Central memory CD8-positive, alpha-beta T cell (primary cell): ENCODE data around the gene TEX28.
"Not testable (repeated sequence)": the region's sequence is repeated elsewhere in the genome, so short reads cannot be mapped to it uniquely, and the experiment has no call there.

Experiments used
- ATAC-seq: fragments of 150-1000 bp; cut with Tn5 transposase; replicated peaks from 2 replicates; pipeline ENCODE4 v1.10.0; 2022; ENCODE audit warnings: mild to moderate bottlenecking, moderate FRiP score, moderate number of reproducible peaks; ENCODE audit not compliant: poor library complexity, severe bottlenecking; ENCODE audit errors: extremely low read depth
- DNase-seq, 2 donors: peaks; one replicate each; pipeline ENCODE4 v3.0.0; 2021; ENCODE audit warnings: low spot score in 2 of 2
- H3K27ac Mint-ChIP-seq: one replicate; pipeline ENCODE4 v1.8.0; 2022; ENCODE audit warnings: low read depth, mild to moderate bottlenecking, moderate library complexity, mixed read lengths
- H3K27me3 Mint-ChIP-seq: one replicate; pipeline ENCODE4 v1.8.0; 2022; ENCODE audit warnings: mixed read lengths
- H3K36me3 Mint-ChIP-seq: one replicate; pipeline ENCODE4 v1.8.0; 2022; ENCODE audit warnings: mild to moderate bottlenecking, moderate library complexity, mixed read lengths; ENCODE audit not compliant: insufficient read depth
- H3K4me1 Mint-ChIP-seq: one replicate; pipeline ENCODE4 v1.8.0; 2022; ENCODE audit warnings: mixed read lengths
- H3K4me3 Mint-ChIP-seq: one replicate; pipeline ENCODE4 v1.8.0; 2022; ENCODE audit warnings: mild to moderate bottlenecking, moderate library complexity, mixed read lengths
- H3K9me3 Mint-ChIP-seq: one replicate; pipeline ENCODE4 v1.8.0; 2022; ENCODE audit warnings: mixed read lengths

TEX28 gene

DNA sequence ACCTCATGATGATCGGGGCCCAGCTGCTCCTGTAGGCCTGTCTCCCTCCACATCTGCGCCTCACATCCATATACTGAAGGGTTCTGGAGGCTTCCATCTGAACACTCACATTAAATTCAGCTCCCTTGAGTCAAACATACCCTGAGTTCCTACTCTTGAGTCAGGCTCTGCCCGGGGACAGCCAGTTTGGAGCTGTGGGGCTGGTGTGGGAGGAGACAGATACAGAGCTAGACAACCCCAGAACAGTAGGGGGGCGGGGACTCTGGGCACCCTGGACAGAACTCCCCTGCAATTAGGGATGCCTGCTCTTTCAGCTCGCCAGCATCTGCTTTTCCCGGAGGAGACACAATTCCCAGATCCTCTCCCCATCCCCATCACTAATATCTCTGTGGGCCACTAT is 31.9 kb downstream of the TEX28 start:
- H3K27ac Mint-ChIP-seq, ATAC-seq, H3K4me3 Mint-ChIP-seq, DNase-seq, H3K9me3 Mint-ChIP-seq, H3K36me3 Mint-ChIP-seq, H3K4me1 Mint-ChIP-seq, H3K27me3 Mint-ChIP-seq: not testable (repeated sequence)

GRCh38 chrX:154258711-154259110 is 36.2 kb downstream of the TEX28 start:
- H3K27me3 Mint-ChIP-seq, H3K36me3 Mint-ChIP-seq, H3K4me1 Mint-ChIP-seq, H3K9me3 Mint-ChIP-seq, DNase-seq, H3K27ac Mint-ChIP-seq, H3K4me3 Mint-ChIP-seq: not testable (repeated sequence)
- ATAC-seq = peak; percentile 43

GRCh38 chrX:154257282-154257681 is 37.6 kb downstream of the TEX28 start, which contains the start of gene OPN1MW3:
Gene OPN1MW3 (plus strand): TSS chrX:154257582. CDS start chrX:154257620, 38 bp downstream.
- H3K27me3 Mint-ChIP-seq, H3K4me3 Mint-ChIP-seq, H3K36me3 Mint-ChIP-seq, H3K27ac Mint-ChIP-seq, DNase-seq, H3K9me3 Mint-ChIP-seq, ATAC-seq, H3K4me1 Mint-ChIP-seq: not testable (repeated sequence)

- H3K27ac Mint-ChIP-seq = peak overlapping the region; percentile 71
- H3K9me3 Mint-ChIP-seq, H3K36me3 Mint-ChIP-seq, H3K27me3 Mint-ChIP-seq, H3K4me1 Mint-ChIP-seq, DNase-seq, H3K4me3 Mint-ChIP-seq: not testable (repeated sequence)
- peak; percentile 6 for ATAC-seq
These were observed 46.8 kb downstream of the TEX28 start for GRCh38 chrX:154248076-154248475.

- peak overlapping the region; percentile 71 for H3K27ac Mint-ChIP-seq
- not testable (repeated sequence) for H3K36me3 Mint-ChIP-seq, H3K9me3 Mint-ChIP-seq, H3K4me3 Mint-ChIP-seq, H3K27me3 Mint-ChIP-seq, H3K4me1 Mint-ChIP-seq, DNase-seq
- ATAC-seq = peak; percentile 95
These were observed 47.4 kb downstream of the TEX28 start for GRCh38 chrX:154247377-154248045.

DNA sequence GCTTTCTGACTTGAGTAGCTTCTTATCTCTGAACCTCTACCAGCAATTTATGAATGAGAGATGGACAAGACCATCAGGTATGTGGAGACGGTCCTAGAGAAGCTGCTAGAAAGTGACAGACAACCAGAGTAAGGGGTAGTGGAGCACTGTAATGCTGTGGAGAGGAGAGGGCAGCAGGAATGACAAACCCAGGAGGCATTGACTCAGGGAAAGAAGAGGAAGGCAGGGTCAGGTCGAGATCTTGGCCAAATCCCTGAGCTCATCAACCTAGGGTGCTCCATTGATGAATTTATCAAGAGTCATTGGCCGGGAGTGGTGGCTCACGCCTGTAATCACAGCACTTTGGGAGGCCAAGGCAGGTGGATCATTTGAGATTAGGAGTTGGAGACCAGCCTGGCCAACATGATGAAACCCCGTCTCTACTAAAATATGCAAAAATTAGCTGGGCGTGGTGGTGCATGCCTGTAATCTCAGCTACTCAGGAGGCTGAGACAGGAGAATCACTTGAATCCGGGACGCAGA is 54.9 kb downstream of the TEX28 start:
- peaks cover 11% of the 10 kb centered on the region for H3K4me1 Mint-ChIP-seq
- peak overlapping the region; percentile 74 for H3K27ac Mint-ChIP-seq
- H3K4me3 Mint-ChIP-seq, DNase-seq, ATAC-seq, H3K36me3 Mint-ChIP-seq, H3K27me3 Mint-ChIP-seq, H3K9me3 Mint-ChIP-seq: not testable (repeated sequence)

- not testable (repeated sequence) for H3K27me3 Mint-ChIP-seq, H3K36me3 Mint-ChIP-seq, H3K9me3 Mint-ChIP-seq, DNase-seq, H3K4me3 Mint-ChIP-seq, H3K27ac Mint-ChIP-seq, ATAC-seq
- H3K4me1 Mint-ChIP-seq = peaks cover 11% of the 10 kb centered on the region
These were observed 55.9 kb downstream of the TEX28 start for GRCh38 chrX:154238939-154239559.

GRCh38 chrX:154233620-154234019 is 61.3 kb downstream of the TEX28 start:
- not testable (repeated sequence) for H3K4me3 Mint-ChIP-seq, H3K27ac Mint-ChIP-seq, DNase-seq, ATAC-seq, H3K9me3 Mint-ChIP-seq, H3K4me1 Mint-ChIP-seq, H3K27me3 Mint-ChIP-seq, H3K36me3 Mint-ChIP-seq

GRCh38 chrX:154231443-154231842 is 63.5 kb downstream of the TEX28 start:
- not testable (repeated sequence) for H3K9me3 Mint-ChIP-seq, ATAC-seq, H3K4me1 Mint-ChIP-seq, H3K4me3 Mint-ChIP-seq, H3K36me3 Mint-ChIP-seq, H3K27me3 Mint-ChIP-seq, H3K27ac Mint-ChIP-seq, DNase-seq

DNA sequence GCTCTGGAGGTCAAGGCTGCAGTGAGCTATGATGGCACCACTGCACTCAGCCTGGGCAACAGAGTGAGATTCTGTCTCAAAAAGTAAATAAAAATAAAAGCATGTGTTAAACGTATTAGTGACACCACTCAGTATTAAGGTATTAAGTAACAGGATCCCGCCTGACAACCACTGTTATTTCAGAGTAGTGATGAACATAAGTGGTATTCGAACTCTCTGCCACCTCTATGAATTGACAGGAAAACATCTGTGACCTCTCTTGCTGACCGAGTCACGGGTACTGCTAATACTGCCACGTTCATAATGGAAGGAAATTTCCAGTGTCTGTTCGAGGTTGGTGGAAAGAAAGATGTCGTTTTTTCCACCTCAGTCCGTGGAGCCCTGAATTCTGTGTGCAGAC is 68.2 kb downstream of the TEX28 start:
- not testable (repeated sequence) for H3K4me1 Mint-ChIP-seq, ATAC-seq, H3K27me3 Mint-ChIP-seq, H3K9me3 Mint-ChIP-seq, H3K27ac Mint-ChIP-seq, H3K36me3 Mint-ChIP-seq, DNase-seq, H3K4me3 Mint-ChIP-seq

DNA sequence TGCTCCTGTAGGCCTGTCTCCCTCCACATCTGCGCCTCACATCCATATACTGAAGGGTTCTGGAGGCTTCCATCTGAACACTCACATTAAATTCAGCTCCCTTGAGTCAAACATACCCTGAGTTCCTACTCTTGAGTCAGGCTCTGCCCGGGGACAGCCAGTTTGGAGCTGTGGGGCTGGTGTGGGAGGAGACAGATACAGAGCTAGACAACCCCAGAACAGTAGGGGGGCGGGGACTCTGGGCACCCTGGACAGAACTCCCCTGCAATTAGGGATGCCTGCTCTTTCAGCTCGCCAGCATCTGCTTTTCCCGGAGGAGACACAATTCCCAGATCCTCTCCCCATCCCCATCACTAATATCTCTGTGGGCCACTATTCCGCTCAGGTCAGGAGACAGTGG is 69.6 kb downstream of the TEX28 start:
- not testable (repeated sequence) for H3K27me3 Mint-ChIP-seq, H3K4me1 Mint-ChIP-seq, H3K36me3 Mint-ChIP-seq, H3K4me3 Mint-ChIP-seq, ATAC-seq, H3K27ac Mint-ChIP-seq, DNase-seq, H3K9me3 Mint-ChIP-seq
